ENCODE results near the gene ATP9A.

Gene ATP9A

GRCh38 chr20:51620432-51620831, 147.8 kb downstream of the ATP9A start (continued):
- TF ChIP-seq ZNF626 (tag by site-specific recombination; IDR thresholded peaks at IDR 0.05) = no peak
- no peak for TF ChIP-seq ZNF114 (tag by site-specific recombination; IDR thresholded peaks at IDR 0.05)
- no peak for TF ChIP-seq ZNF837 (tag by site-specific recombination; IDR thresholded peaks at IDR 0.05)

DNA sequence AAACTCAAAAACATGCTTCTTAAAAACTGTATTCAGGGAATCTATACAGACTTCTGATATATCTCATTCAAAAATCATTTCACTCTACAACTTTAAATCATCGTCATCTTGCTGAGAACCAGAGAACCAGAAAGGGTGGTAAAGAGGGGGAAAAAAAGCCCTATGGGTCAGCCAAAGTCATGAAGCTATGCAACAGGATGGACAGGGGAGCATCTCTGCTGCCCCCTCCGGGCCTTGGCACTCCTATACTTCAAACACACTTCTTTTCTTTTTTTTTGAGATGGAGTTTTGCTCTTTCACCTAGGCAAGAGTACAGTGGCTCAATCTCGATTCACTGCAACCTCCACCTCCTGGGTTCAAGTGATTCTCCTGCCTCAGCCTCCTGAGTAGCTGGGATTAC, 152.1 kb downstream of the ATP9A start:
- ChIA-PET POLR2A (interaction anchor here (0.6 kb wide), 1 partner anchor 11 kb away, joined by 4 read pairs; no protein-coding TSS in a partner anchor), CTCF (interaction anchor here (1.0 kb wide), 1 partner anchor 21 kb away, joined by 3 read pairs; no protein-coding TSS in a partner anchor)
- no peak for TF ChIP-seq ZNF174 (tag by site-specific recombination; IDR thresholded peaks at IDR 0.05)
- TF ChIP-seq OSR2 (tag by site-specific recombination; IDR thresholded peaks at IDR 0.05) = no peak
- TF ChIP-seq ZNF341 (tag by site-specific recombination; IDR thresholded peaks at IDR 0.05; ENCODE audit: low read depth) = no peak
- no peak for TF ChIP-seq ZNF169 (tag by site-specific recombination; IDR thresholded peaks at IDR 0.05)
- TF ChIP-seq IKZF3 (tag by site-specific recombination; IDR thresholded peaks at IDR 0.05) = no peak
- no peak for TF ChIP-seq ZNF701 (tag by site-specific recombination; IDR thresholded peaks at IDR 0.05)
- TF ChIP-seq ZNF501 (tag by site-specific recombination; IDR thresholded peaks at IDR 0.05) = no peak
- no peak for TF ChIP-seq KLF7 (tag by site-specific recombination; IDR thresholded peaks at IDR 0.05; ENCODE audit: borderline replicate concordance)
- no peak for TF ChIP-seq ZNF335 (tag by site-specific recombination; conservative IDR thresholded peaks at IDR 0.05)
- no peak for TF ChIP-seq ZNF530 (tag by site-specific recombination; IDR thresholded peaks at IDR 0.05; ENCODE audit: low read depth)
- TF ChIP-seq ZNF404 (tag by site-specific recombination; IDR thresholded peaks at IDR 0.05) = no peak
- TF ChIP-seq GLI4 (tag by site-specific recombination; IDR thresholded peaks at IDR 0.05) = no peak
- no peak for TF ChIP-seq ZNF423 (tag by site-specific recombination; IDR thresholded peaks at IDR 0.05)
- TF ChIP-seq SP7 (tag by site-specific recombination; IDR thresholded peaks at IDR 0.05) = no peak
- TF ChIP-seq ZNF433 (tag by site-specific recombination; IDR thresholded peaks at IDR 0.05; ENCODE audit: low read depth) = no peak
- TF ChIP-seq HOXD13 (CRISPR knock-in tag; IDR thresholded peaks at IDR 0.05; ENCODE audit: borderline replicate concordance) = no peak
- no peak for TF ChIP-seq CTCF (tag by site-specific recombination; IDR thresholded peaks at IDR 0.05)
- no peak for TF ChIP-seq ZNF146 (tag by site-specific recombination; IDR thresholded peaks at IDR 0.05)
- no peak for TF ChIP-seq ZNF121 (tag by site-specific recombination; IDR thresholded peaks at IDR 0.05)
- Histone ChIP-seq H3K36me3 (ENCODE audit: control insufficient read depth in 2 of 2, insufficient read depth in 1 of 2, low read length in 2 of 2) (peaks cover 0 to 35% of the 10 kb centered on the region in 2 experiments; a peak in 1 of 3 replicates), H3K27ac (ENCODE audit: extremely low read depth, low read depth, low read length) (no peak overlapping the region), H3K4me3 (ENCODE audit: low read depth, low read length) (no peak overlapping the region), H3K9me3 (ENCODE audit: control insufficient read depth, insufficient read depth, low read depth, low read length) (no peaks in the 10 kb centered on the region), H3K4me1 (ENCODE audit: control insufficient read depth, insufficient read depth, low read length) (no peaks in the 10 kb centered on the region)

- H3K36me3 ChIP-seq (ENCODE audit: control insufficient read depth in 2 of 2, insufficient read depth in 1 of 2, low read length in 2 of 2) = peaks cover 0 to 47% of the 10 kb centered on the region in 2 experiments; a peak in 1 of 3 replicates
- TF ChIP-seq CTCF (tag by site-specific recombination; IDR thresholded peaks at IDR 0.05) (no peak), ZNF548 (tag by site-specific recombination; IDR thresholded peaks at IDR 0.05) (no peak), TCF7L2 (IDR thresholded peaks at IDR 0.05; ENCODE audit: borderline replicate concordance, low read depth, low read length) (no peak), KLF8 (tag by site-specific recombination; IDR thresholded peaks at IDR 0.05) (no peak), ZNF266 (tag by site-specific recombination; IDR thresholded peaks at IDR 0.05; ENCODE audit: low read depth) (no peak), YY2 (tag by site-specific recombination; IDR thresholded peaks at IDR 0.05) (no peak), ZNF114 (tag by site-specific recombination; IDR thresholded peaks at IDR 0.05) (no peak)
- ChIA-PET CTCF (interaction anchor here (1.0 to 1.3 kb wide), 5 partner anchors 8 to 627 kb away, joined by 3 to 10 read pairs (median 3); no protein-coding TSS in a partner anchor), POLR2A (no interaction called here)
- no peaks in the 10 kb centered on the region for H3K4me1 ChIP-seq (ENCODE audit: control insufficient read depth, insufficient read depth, low read length)
- H3K9me3 ChIP-seq (ENCODE audit: control insufficient read depth, insufficient read depth, low read depth, low read length) = no peaks in the 10 kb centered on the region
- no peak overlapping the region for H3K4me3 ChIP-seq (ENCODE audit: low read depth, low read length)
- no peak overlapping the region for H3K27ac ChIP-seq (ENCODE audit: extremely low read depth, low read depth, low read length)
Measured at GRCh38 chr20:51614687-51615086, 153.5 kb downstream of the ATP9A start.

Measured in HEK293 (cell line).